Measurements from ENCODE around the gene LRRC71. TPM values are rescaled to one million over a fixed set of nuclear protein-coding genes. Genes with fewer than 3 reads are reported as not detected.

The LRRC71 gene
- total and polyA plus RNA-seq, 2 donors (not counting 1 experiment from before 2014, with no cell fraction given) = not detected

- Histone ChIP-seq H3K27ac (ENCODE audit: low read length in 2 of 2) (no peak overlapping the region), H3K9ac (ENCODE audit: low read length) (no peak overlapping the region), H3K9me3 (ENCODE audit: control extremely low read depth in 1 of 3, control insufficient read depth in 2 of 3, insufficient read depth in 1 of 3, low read length in 2 of 3) (no peaks in the 10 kb centered on the region), H3K4me1 (ENCODE audit: control insufficient read depth in 2 of 2, insufficient read depth in 2 of 2, low read length in 2 of 2) (no peaks in the 10 kb centered on the region), H4K20me1 (ENCODE audit: control insufficient read depth, insufficient read depth, low read length, poor library complexity, severe bottlenecking) (no peaks in the 10 kb centered on the region), H3K4me3 (ENCODE audit: control extremely low read depth in 1 of 5, extremely low read depth in 1 of 5, insufficient read depth in 1 of 5, low read depth in 2 of 5, low read length in 4 of 5) (no peak overlapping the region), H3K79me2 (ENCODE audit: control insufficient read depth, insufficient read depth, low read length) (no peaks in the 10 kb centered on the region), H3K36me3 (replicated peaks in 1 of 2; ENCODE audit: control extremely low read depth in 1 of 2, control insufficient read depth in 1 of 2, extremely low read depth in 1 of 2, insufficient read depth in 2 of 2, low read length in 1 of 2) (no peaks in the 10 kb centered on the region), H2AFZ (ENCODE audit: insufficient read depth, low read depth, low read length, poor library complexity, severe bottlenecking) (no peak overlapping the region), H3K4me2 (replicated peaks; ENCODE audit: low read depth, low read length, poor library complexity, severe bottlenecking) (no peak overlapping the region), H3K27me3 (replicated peaks in 1 of 4; ENCODE audit: control extremely low read depth in 1 of 4, control insufficient read depth in 3 of 4, insufficient read depth in 4 of 4, low read length in 3 of 4) (no peaks in the 10 kb centered on the region)
- DNase-seq = no peak
- 94% methylated on average over 5 of the region's 5 CpGs for WGBS (ENCODE audit: insufficient coverage)
- Mint-ChIP-seq H3K4me3 (no peak overlapping the region), H3K9me3 (ENCODE audit: insufficient read depth) (no peaks in the 10 kb centered on the region), H3K27ac (no peak overlapping the region), H3K27me3 (no peaks in the 10 kb centered on the region), H3K4me1 (no peaks in the 10 kb centered on the region)
- ChIA-PET CTCF (no interaction called here), POLR2A (no interaction called here)
- no peak for ATAC-seq (ENCODE audit: low read depth)
- no peak for TF ChIP-seq CTCF (IDR thresholded peaks at IDR 0.05)
- no peak for TF ChIP-seq EZH2 (IDR thresholded peaks at IDR 0.05; ENCODE audit: borderline replicate concordance, insufficient read depth, low read depth, low read length, poor library complexity, severe bottlenecking)
- intact Hi-C loops (cut with micrococcal nuclease) = no loop called here
Observed at GRCh38 chr1:156951371-156951770, 30.9 kb downstream of the LRRC71 start.

GRCh38 chr1:156953571-156953970 lies 33.1 kb downstream of the LRRC71 start:
- H2AFZ ChIP-seq (ENCODE audit: insufficient read depth, low read depth, low read length, poor library complexity, severe bottlenecking) = no peak overlapping the region
- no peaks in the 10 kb centered on the region for H3K27me3 ChIP-seq (replicated peaks in 1 of 4; ENCODE audit: control extremely low read depth in 1 of 4, control insufficient read depth in 3 of 4, insufficient read depth in 4 of 4, low read length in 3 of 4)
- H3K4me1 ChIP-seq (ENCODE audit: control insufficient read depth in 2 of 2, insufficient read depth in 2 of 2, low read length in 2 of 2) = no peaks in the 10 kb centered on the region
- ATAC-seq (ENCODE audit: low read depth) (no peak), DNase-seq (no peak)
- no peak overlapping the region for H3K4me2 ChIP-seq (replicated peaks; ENCODE audit: low read depth, low read length, poor library complexity, severe bottlenecking)
- H3K9ac ChIP-seq (ENCODE audit: low read length) = no peak overlapping the region
- no peaks in the 10 kb centered on the region for H3K9me3 ChIP-seq (ENCODE audit: control extremely low read depth in 1 of 3, control insufficient read depth in 2 of 3, insufficient read depth in 1 of 3, low read length in 2 of 3)
- H3K36me3 ChIP-seq (replicated peaks in 1 of 2; ENCODE audit: control extremely low read depth in 1 of 2, control insufficient read depth in 1 of 2, extremely low read depth in 1 of 2, insufficient read depth in 2 of 2, low read length in 1 of 2) = peaks cover 0 to 3% of the 10 kb centered on the region in 2 experiments
- WGBS (ENCODE audit: insufficient coverage) = no CpG with 5 or more reads among the region's 2 CpGs
- no peak overlapping the region for H3K4me3 Mint-ChIP-seq
- no peak for TF ChIP-seq EZH2 (IDR thresholded peaks at IDR 0.05; ENCODE audit: borderline replicate concordance, insufficient read depth, low read depth, low read length, poor library complexity, severe bottlenecking)
- TF ChIP-seq CTCF (IDR thresholded peaks at IDR 0.05) = no peak
- no peak overlapping the region for H3K4me3 ChIP-seq (ENCODE audit: control extremely low read depth in 1 of 5, extremely low read depth in 1 of 5, insufficient read depth in 1 of 5, low read depth in 2 of 5, low read length in 4 of 5)
- H3K27ac Mint-ChIP-seq = no peak overlapping the region
- H3K9me3 Mint-ChIP-seq (ENCODE audit: insufficient read depth) = no peaks in the 10 kb centered on the region
- no peak overlapping the region for H3K27ac ChIP-seq (ENCODE audit: low read length in 2 of 2)
- ChIA-PET POLR2A (no interaction called here), CTCF (no interaction called here)
- no peaks in the 10 kb centered on the region for H3K27me3 Mint-ChIP-seq
- intact Hi-C loops (cut with micrococcal nuclease) = no loop called here
- no peaks in the 10 kb centered on the region for H3K4me1 Mint-ChIP-seq
- no peaks in the 10 kb centered on the region for H3K79me2 ChIP-seq (ENCODE audit: control insufficient read depth, insufficient read depth, low read length)
- no peaks in the 10 kb centered on the region for H4K20me1 ChIP-seq (ENCODE audit: control insufficient read depth, insufficient read depth, low read length, poor library complexity, severe bottlenecking)
